Measurements from ENCODE around the gene MAP3K5. TPM values are rescaled to one million over a fixed set of nuclear protein-coding genes. Genes with fewer than 3 reads are reported as not detected.

The MAP3K5 gene
- total and polyA plus RNA-seq, 12 donors: 41.9 to 306 (median 215) TPM

- intact Hi-C loops (cut with DNase I): no loop called here
- WGBS, 4 donors: 76 to 78% (median 76%) methylated on average over 5 of the region's 5 CpGs
- DNase-seq: no peak
- no peak for TF ChIP-seq CTCF (IDR thresholded peaks at IDR 0.05)
- no peak for TF ChIP-seq POLR2A (IDR thresholded peaks at IDR 0.05)
- H3K4me3 ChIP-seq: no peak overlapping the region
- H3K27me3 ChIP-seq: no peaks in the 10 kb centered on the region
- no peaks in the 10 kb centered on the region for H3K9me3 ChIP-seq (replicated peaks in 1 of 3)
- H3K27ac ChIP-seq: no peak overlapping the region
- H3K36me3 ChIP-seq (replicated peaks in 1 of 2): no peaks in the 10 kb centered on the region
- peaks cover 0 to 2% of the 10 kb centered on the region in 2 donors for H3K4me1 ChIP-seq (replicated peaks in 1 of 2)
These were observed 258.8 kb downstream of the MAP3K5 start for GRCh38 chr6:136533487-136533886.

GRCh38 chr6:136532030-136532429, 260.2 kb downstream of the MAP3K5 start:
- intact Hi-C loops (cut with DNase I): no loop called here
- Histone ChIP-seq H3K27ac (no peak overlapping the region), H3K36me3 (replicated peaks in 1 of 2) (no peaks in the 10 kb centered on the region), H3K9me3 (replicated peaks in 1 of 3) (no peaks in the 10 kb centered on the region), H3K4me3 (no peak overlapping the region), H3K4me1 (replicated peaks in 1 of 2) (peaks cover 0 to 16% of the 10 kb centered on the region in 2 donors), H3K27me3 (no peaks in the 10 kb centered on the region)
- DNase-seq: no peak
- WGBS, 4 donors: 90 to 97% (median 92%) methylated on average over 6 of the region's 6 CpGs
- TF ChIP-seq CTCF (IDR thresholded peaks at IDR 0.05) (no peak), POLR2A (IDR thresholded peaks at IDR 0.05) (no peak)

GRCh38 chr6:136529710-136530109, 262.6 kb downstream of the MAP3K5 start:
- H3K4me1 ChIP-seq (replicated peaks in 1 of 2): peaks cover 0 to 21% of the 10 kb centered on the region in 2 donors
- no peak overlapping the region for H3K27ac ChIP-seq
- intact Hi-C loops (cut with DNase I): no loop called here
- H3K4me3 ChIP-seq: no peak overlapping the region
- 89 to 96% (median 93%) methylated on average over 3 of the region's 3 CpGs for WGBS, 4 donors
- no peaks in the 10 kb centered on the region for H3K27me3 ChIP-seq
- TF ChIP-seq CTCF (IDR thresholded peaks at IDR 0.05) (no peak), POLR2A (IDR thresholded peaks at IDR 0.05) (no peak)
- no peak for DNase-seq
- no peaks in the 10 kb centered on the region for H3K9me3 ChIP-seq (replicated peaks in 1 of 3)
- no peaks in the 10 kb centered on the region for H3K36me3 ChIP-seq (replicated peaks in 1 of 2)

GRCh38 chr6:136528477-136528876, 263.8 kb downstream of the MAP3K5 start:
- WGBS, 4 donors: 58 to 76% (median 71%) methylated on average over 1 of the region's 1 CpG
- H3K4me1 ChIP-seq (replicated peaks in 1 of 2): peaks cover 0 to 21% of the 10 kb centered on the region in 2 donors
- DNase-seq: no peak
- H3K36me3 ChIP-seq (replicated peaks in 1 of 2): no peaks in the 10 kb centered on the region
- TF ChIP-seq POLR2A (IDR thresholded peaks at IDR 0.05) (no peak), CTCF (IDR thresholded peaks at IDR 0.05) (no peak)
- intact Hi-C loops (cut with DNase I): no loop called here
- H3K4me3 ChIP-seq: no peak overlapping the region
- no peaks in the 10 kb centered on the region for H3K27me3 ChIP-seq
- H3K27ac ChIP-seq: no peak overlapping the region
- no peaks in the 10 kb centered on the region for H3K9me3 ChIP-seq (replicated peaks in 1 of 3)

Data from adrenal gland (tissue), 12 donors.